GM23338 (cell line): Measurements from ENCODE around the gene BCLAF3. TPM values are rescaled to one million over a fixed set of nuclear protein-coding genes. Genes with fewer than 3 reads are reported as not detected.

Experiments used
- ATAC-seq: fragments of 200-7000 bp; cut with Tn5 transposase; 3 replicates; pipeline ENCODE4 v1.9.1; 2020
- DNase-seq: peaks from one replicate; pipeline ENCODE4 v3.0.0-alpha.2; 2015; ENCODE audit warnings: low spot score
- H2AFZ ChIP-seq: fragments of 200-600 bp; sonication (generic); 2 replicates; pipeline ENCODE4 v1.8.0; 2016; ENCODE audit warnings: antibody characterized with exemption, mild to moderate bottlenecking, moderate library complexity
- H3F3A ChIP-seq: fragments of 200-600 bp; sonication (generic); replicated peaks from 2 replicates; pipeline ENCODE4 v1.8.0; 2017; ENCODE audit warnings: antibody characterized with exemption, mixed run types, low read depth
- H3K27ac ChIP-seq: fragments of 200-600 bp; sonication (generic); 2 replicates; pipeline ENCODE4 v1.6.1; 2016; ENCODE audit warnings: low read depth
- H3K27me3 ChIP-seq: fragments of 200-600 bp; sonication (generic); 2 replicates; pipeline ENCODE4 v1.8.0; 2016; ENCODE audit warnings: mild to moderate bottlenecking, mixed run types, moderate library complexity; ENCODE audit not compliant: insufficient read depth
- H3K36me3 ChIP-seq: fragments of 200-600 bp; sonication (generic); 2 replicates; pipeline ENCODE4 v1.8.0; 2016; ENCODE audit warnings: mild to moderate bottlenecking; ENCODE audit not compliant: insufficient read depth
- H3K4me1 ChIP-seq: fragments of 200-600 bp; sonication (generic); 2 replicates; pipeline ENCODE4 v1.8.0; 2016; ENCODE audit warnings: mild to moderate bottlenecking, moderate library complexity; ENCODE audit not compliant: insufficient read depth
- H3K4me2 ChIP-seq: fragments of 200-600 bp; sonication (generic); 2 replicates; pipeline ENCODE4 v1.7.1; 2017; ENCODE audit warnings: mixed run types
- H3K4me3 ChIP-seq: fragments of 200-600 bp; sonication (generic); 2 replicates; pipeline ENCODE4 v1.6.1; 2016; ENCODE audit warnings: mixed run types
- H3K79me2 ChIP-seq: fragments of 200-600 bp; sonication (generic); replicated peaks from 2 replicates; pipeline ENCODE4 v1.8.0; 2017; ENCODE audit warnings: mild to moderate bottlenecking; ENCODE audit not compliant: insufficient read depth
- H3K9me2 ChIP-seq: fragments of 200-600 bp; sonication (generic); 2 replicates; pipeline ENCODE4 v1.8.0; 2017; ENCODE audit not compliant: insufficient read depth
- H4K20me1 ChIP-seq: fragments of 200-600 bp; sonication (generic); replicated peaks from 2 replicates; pipeline ENCODE4 v1.8.0; 2017; ENCODE audit warnings: mild to moderate bottlenecking; ENCODE audit not compliant: insufficient read depth
- H3K27ac Mint-ChIP-seq: 2 replicates; pipeline ENCODE4 v1.8.0; 2020; ENCODE audit warnings: inconsistent platforms, mild to moderate bottlenecking, moderate library complexity, mixed read lengths
- H3K27me3 Mint-ChIP-seq: 3 replicates; pipeline ENCODE4 v1.8.0; 2022; ENCODE audit warnings: low read depth, mild to moderate bottlenecking, moderate library complexity, mixed read lengths, inconsistent platforms; ENCODE audit not compliant: insufficient read depth, poor library complexity
- H3K36me3 Mint-ChIP-seq: 3 replicates; pipeline ENCODE4 v1.8.0; 2021; ENCODE audit warnings: low read depth, mild to moderate bottlenecking, inconsistent platforms, moderate library complexity, mixed read lengths
- H3K4me1 Mint-ChIP-seq: 3 replicates; pipeline ENCODE4 v1.8.0; 2020; ENCODE audit warnings: mild to moderate bottlenecking, inconsistent platforms, mixed read lengths
- H3K4me3 Mint-ChIP-seq: 3 replicates; pipeline ENCODE4 v1.8.0; 2021; ENCODE audit warnings: moderate library complexity, mild to moderate bottlenecking, inconsistent platforms, mixed read lengths
- H3K9me3 Mint-ChIP-seq: 3 replicates; pipeline ENCODE4 v1.8.0; 2020; ENCODE audit warnings: moderate library complexity, mild to moderate bottlenecking, inconsistent platforms, mixed read lengths
- CREB1 ChIP-seq: fragments of 250-450 bp; sonication (Bioruptor Pico); IDR thresholded peaks from 2 replicates; pipeline ENCODE4 v1.5.0; 2020; ENCODE audit warnings: low read depth, mild to moderate bottlenecking, moderate library complexity
- CTCF ChIP-seq, 2 experiments: fragments of 200-600 bp in 1 of 2; sonication (generic) in 1 of 2; conservative IDR thresholded peaks; 2 replicates each; pipeline versions ENCODE4 v1.5.1 to v1.6.1; 2016 to 2017; ENCODE audit warnings: antibody characterized with exemption in 2 of 2, low read depth in 2 of 2, mild to moderate bottlenecking in 2 of 2, moderate library complexity in 1 of 2
- ETS1 ChIP-seq: IDR thresholded peaks from 2 replicates; pipeline ENCODE4 v1.6.1; 2016; ENCODE audit warnings: antibody characterized with exemption
- EZH2 ChIP-seq: fragments of 200-600 bp; sonication (generic); IDR thresholded peaks from one replicate; pipeline ENCODE4 v1.8.0; 2017; ENCODE audit warnings: antibody characterized with exemption, mild to moderate bottlenecking, low read depth; ENCODE audit not compliant: unreplicated experiment
- JUNB ChIP-seq: IDR thresholded peaks from one replicate; pipeline ENCODE4 v1.6.1; 2016; ENCODE audit warnings: antibody characterized with exemption; ENCODE audit not compliant: unreplicated experiment
- NANOG ChIP-seq: IDR thresholded peaks from 2 replicates; pipeline ENCODE4 v1.6.1; 2016; ENCODE audit warnings: antibody characterized with exemption, borderline replicate concordance
- POLR2AphosphoS5 ChIP-seq: IDR thresholded peaks from 2 replicates; pipeline ENCODE4 v1.6.1; 2016; ENCODE audit warnings: antibody characterized with exemption, low read depth
- STAT1 ChIP-seq: IDR thresholded peaks from one replicate; pipeline ENCODE4 v1.6.1; 2016; ENCODE audit warnings: antibody characterized with exemption; ENCODE audit not compliant: unreplicated experiment
- ZNF114 ChIP-seq: fragments of 250-450 bp; sonication (Bioruptor Pico); IDR thresholded peaks from 2 replicates; pipeline ENCODE4 v1.5.0; 2020; ENCODE audit warnings: mild to moderate bottlenecking, moderate library complexity
- ZNF331 ChIP-seq: fragments of 250-450 bp; sonication (Bioruptor Pico); IDR thresholded peaks from 2 replicates; pipeline ENCODE4 v1.5.0; 2020; ENCODE audit warnings: low read depth, mild to moderate bottlenecking, moderate library complexity
- ZNF462 ChIP-seq: fragments of 250-450 bp; sonication (Bioruptor Pico); IDR thresholded peaks from 2 replicates; pipeline ENCODE4 v1.5.0; 2020; ENCODE audit warnings: mild to moderate bottlenecking, moderate library complexity
- polyA plus RNA-seq: library from polyadenylated mRNA; unstranded; fragments of >200 nt; fragmentation: Nextera tagmentation; extraction: Ambion mirVana; gene quantifications from 2 replicates; pipeline ENCODE4 v1.2.1, GENCODE V29; 2016
- total RNA-seq: library from RNA; depleted of rRNA; stranded (reverse); fragments of >200 nt; shearing (Covaris generic); gene quantifications from 2 replicates; pipeline ENCODE4 v1.2.3, GENCODE V29; 2014

The BCLAF3 gene
- total and polyA plus RNA-seq, 2 experiments from 2014 or later = 6.5 to 9.3 TPM

- Mint-ChIP-seq H3K27ac (peak overlapping the region; percentile 62; the same call in 1 of the 2 replicates), H3K4me3 (peak overlapping the region; percentile 86), H3K9me3 (no peaks in the 10 kb centered on the region), H3K4me1 (peaks cover 14% of the 10 kb centered on the region), H3K27me3 (no peaks in the 10 kb centered on the region), H3K36me3 (peaks cover 5% of the 10 kb centered on the region; the same call in 2 of the 3 replicates)
- no peaks in the 10 kb centered on the region for H4K20me1 ChIP-seq
- H3K4me2 ChIP-seq = peak overlapping the region; percentile 82
- H2AFZ ChIP-seq = no peak overlapping the region
- H3K79me2 ChIP-seq = peaks cover 34% of the 10 kb centered on the region
- no peak overlapping the region for H3K27ac ChIP-seq
- no peaks in the 10 kb centered on the region for H3F3A ChIP-seq
- DNase-seq (no peak), ATAC-seq (peak; percentile 9; the same call in 2 of the 3 replicates)
- H3K9me2 ChIP-seq = no peaks in the 10 kb centered on the region
- H3K36me3 ChIP-seq = no peaks in the 10 kb centered on the region
- H3K4me1 ChIP-seq = peaks cover 7% of the 10 kb centered on the region; the same call in 1 of the 2 replicates
- H3K27me3 ChIP-seq = no peaks in the 10 kb centered on the region
- TF ChIP-seq ZNF462 (CRISPR knock-in tag) (no peak), POLR2AphosphoS5 (no peak), EZH2 (no peak), CTCF (conservative IDR thresholded peaks at IDR 0.05; ENCODE audit: low read depth in 2 of 2) (no peak), ZNF114 (CRISPR knock-in tag) (no peak), NANOG (no peak), ZNF331 (no peak), JUNB (no peak), ETS1 (no peak), CREB1 (no peak), STAT1 (no peak)
- peak overlapping the region; percentile 67 for H3K4me3 ChIP-seq
Observed at GRCh38 chrX:19990151-19990555, 708 bp downstream of the BCLAF3 start.
